ENCODE results near the gene TMEM132D.

- no peak for TF ChIP-seq POLR2AphosphoS5 (IDR thresholded peaks at IDR 0.05; ENCODE audit: insufficient read depth in 1 of 2, low read depth in 1 of 2)
- TF ChIP-seq CTCF (IDR thresholded peaks at IDR 0.05): no peak
These were observed 75.9 kb downstream of the TMEM132D start for GRCh38 chr12:129827866-129828384.

Measured in vagina (tissue), 2 donors.